ENCODE results near the gene ZBED2. TPM values are rescaled to one million over a fixed set of nuclear protein-coding genes. Genes with fewer than 3 reads are reported as not detected.
A peak's percentile ranks its signal among the peaks of the same experiment; 100 is the strongest.

ZBED2 gene
- total and polyA plus RNA-seq, 2 donors = 37.9 to 52.2 TPM

DNA sequence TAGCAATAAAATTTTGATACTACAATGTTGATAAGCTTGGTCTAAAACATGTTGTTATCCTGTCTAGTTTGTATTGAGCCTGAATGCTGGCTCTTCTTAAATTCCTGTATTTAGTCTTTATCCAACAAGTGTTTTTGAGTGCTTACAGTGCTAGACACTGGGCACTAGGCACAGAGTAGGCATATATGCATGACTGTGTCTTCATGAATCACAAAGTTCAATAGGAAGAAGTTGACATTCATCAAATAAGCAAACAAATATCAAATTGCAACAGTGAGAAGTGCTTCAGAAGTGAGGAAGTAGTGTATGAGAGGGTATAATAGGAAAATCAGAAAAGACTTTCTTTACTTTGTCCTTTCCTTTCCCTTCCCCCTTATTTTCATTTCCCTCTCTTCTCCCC is 46.4 kb downstream of the ZBED2 start:
- peaks cover 0 to 29% of the 10 kb centered on the region in 2 donors for H3K36me3 ChIP-seq (ENCODE audit: control insufficient read depth in 2 of 2, insufficient read depth in 2 of 2, low read length in 1 of 2)
- peak overlapping the region; percentile 82 to 93 for H3K27ac ChIP-seq (ENCODE audit: low read depth in 1 of 2, low read length in 1 of 2)
- peak in 1 of 9 donors; percentile 41 for DNase-seq (ENCODE audit: low read depth in 6 of 9, low spot score in 9 of 9)
- H3K4me1 ChIP-seq (ENCODE audit: control insufficient read depth in 2 of 2, insufficient read depth in 2 of 2, low read length in 2 of 2) = peaks cover 15 to 35% of the 10 kb centered on the region in 2 donors
- peak overlapping the region; percentile 29 to 40 for H3K4me3 ChIP-seq (ENCODE audit: low read length in 2 of 2)
- no peaks in the 10 kb centered on the region for H3K9me3 ChIP-seq (ENCODE audit: control insufficient read depth in 2 of 2, insufficient read depth in 1 of 2, low read length in 1 of 2)
- H3K27me3 ChIP-seq (ENCODE audit: control insufficient read depth in 2 of 2, insufficient read depth in 1 of 2, low read length in 1 of 2) = no peaks in the 10 kb centered on the region

DNA sequence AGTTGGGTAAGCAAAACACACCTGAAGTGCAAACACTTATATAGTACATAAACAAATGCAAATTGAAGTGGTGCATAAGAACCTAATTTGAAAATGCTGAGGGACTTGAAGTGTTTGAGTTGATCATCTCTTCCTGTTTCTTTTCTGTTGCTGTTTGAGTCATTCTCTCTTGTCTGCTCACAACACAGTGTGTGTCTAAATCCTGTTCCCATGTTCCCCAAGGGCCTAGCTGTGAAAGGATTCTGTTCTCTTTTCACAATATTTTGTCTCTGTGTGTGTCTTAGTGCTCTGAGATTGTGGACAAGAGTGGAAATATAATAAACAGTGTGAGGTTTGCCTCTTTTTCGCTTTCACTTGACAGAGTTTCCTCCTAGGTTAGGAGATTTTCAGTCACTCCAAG is 47.1 kb downstream of the ZBED2 start:
- Histone ChIP-seq H3K9me3 (ENCODE audit: control insufficient read depth in 2 of 2, insufficient read depth in 1 of 2, low read length in 1 of 2) (no peaks in the 10 kb centered on the region), H3K4me3 (ENCODE audit: low read length in 2 of 2) (peak overlapping the region; percentile 29 to 40), H3K27ac (ENCODE audit: low read depth in 1 of 2, low read length in 1 of 2) (peak overlapping the region; percentile 87 to 93), H3K36me3 (ENCODE audit: control insufficient read depth in 2 of 2, insufficient read depth in 2 of 2, low read length in 1 of 2) (peaks cover 0 to 29% of the 10 kb centered on the region in 2 donors), H3K4me1 (ENCODE audit: control insufficient read depth in 2 of 2, insufficient read depth in 2 of 2, low read length in 2 of 2) (peaks cover 15 to 35% of the 10 kb centered on the region in 2 donors), H3K27me3 (ENCODE audit: control insufficient read depth in 2 of 2, insufficient read depth in 1 of 2, low read length in 1 of 2) (no peaks in the 10 kb centered on the region)
- DNase-seq (ENCODE audit: low read depth in 6 of 9, low spot score in 9 of 9) = no peak
- WGBS = 25% methylated on average over 1 of the region's 1 CpG

DNA sequence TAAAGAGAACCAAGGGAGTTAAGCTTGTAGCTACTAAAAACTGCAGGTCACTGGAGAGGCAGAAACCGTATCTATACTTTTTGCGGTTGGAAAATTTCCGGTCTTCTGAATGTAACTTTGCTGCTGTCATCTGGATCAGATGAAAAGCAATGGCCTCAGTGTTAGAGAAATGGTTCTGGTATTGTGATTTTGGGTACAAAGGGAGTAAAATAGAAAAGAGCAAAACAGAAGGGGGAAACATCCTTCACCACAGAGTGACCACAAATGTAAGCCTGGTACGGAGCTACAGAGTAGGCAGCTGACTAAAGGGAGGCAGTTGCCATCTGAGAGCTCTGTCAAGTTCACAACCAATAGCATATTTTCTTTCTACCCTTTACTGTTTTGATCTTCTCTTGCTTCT is 47.5 kb downstream of the ZBED2 start:
- WGBS = 3% methylated on average over 4 of the region's 4 CpGs
- Histone ChIP-seq H3K9me3 (ENCODE audit: control insufficient read depth in 2 of 2, insufficient read depth in 1 of 2, low read length in 1 of 2) (no peaks in the 10 kb centered on the region), H3K4me3 (ENCODE audit: low read length in 2 of 2) (peak overlapping the region; percentile 29 to 40), H3K27me3 (ENCODE audit: control insufficient read depth in 2 of 2, insufficient read depth in 1 of 2, low read length in 1 of 2) (no peaks in the 10 kb centered on the region), H3K4me1 (ENCODE audit: control insufficient read depth in 2 of 2, insufficient read depth in 2 of 2, low read length in 2 of 2) (peaks cover 15 to 35% of the 10 kb centered on the region in 2 donors), H3K36me3 (ENCODE audit: control insufficient read depth in 2 of 2, insufficient read depth in 2 of 2, low read length in 1 of 2) (peaks cover 0 to 29% of the 10 kb centered on the region in 2 donors), H3K27ac (ENCODE audit: low read depth in 1 of 2, low read length in 1 of 2) (peak overlapping the region; percentile 87 to 93)
- peak in 8 of 9 donors; percentile 58 to 93 (median 80) for DNase-seq (ENCODE audit: low read depth in 6 of 9, low spot score in 9 of 9)

DNA sequence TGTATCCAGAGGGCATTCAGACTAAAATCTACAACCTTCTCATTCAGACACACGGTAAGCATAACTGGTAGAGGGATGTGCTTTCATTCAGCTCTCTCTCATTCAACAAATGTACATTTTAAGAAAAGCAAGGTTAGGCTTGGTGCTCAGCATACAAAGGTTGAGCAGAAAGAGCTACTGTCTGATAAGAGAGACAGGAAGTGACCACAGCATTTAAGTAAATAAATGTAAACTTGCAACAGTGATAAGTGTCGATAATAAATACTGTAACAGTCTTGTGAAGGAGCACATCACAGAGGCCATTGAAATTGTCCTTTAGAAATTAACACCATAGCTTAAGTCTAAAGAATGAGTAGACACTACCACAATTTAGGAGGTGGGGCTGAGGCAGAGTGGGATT is 49.8 kb downstream of the ZBED2 start:
- H3K9me3 ChIP-seq (ENCODE audit: control insufficient read depth in 2 of 2, insufficient read depth in 1 of 2, low read length in 1 of 2) = no peaks in the 10 kb centered on the region
- H3K27me3 ChIP-seq (ENCODE audit: control insufficient read depth in 2 of 2, insufficient read depth in 1 of 2, low read length in 1 of 2) = no peaks in the 10 kb centered on the region
- DNase-seq (ENCODE audit: low read depth in 6 of 9, low spot score in 9 of 9) = peak in 1 of 9 donors; percentile 34
- H3K4me3 ChIP-seq (ENCODE audit: low read length in 2 of 2) = no peak overlapping the region
- H3K4me1 ChIP-seq (ENCODE audit: control insufficient read depth in 2 of 2, insufficient read depth in 2 of 2, low read length in 2 of 2) = peaks cover 15 to 53% of the 10 kb centered on the region in 2 donors
- peak overlapping the region in 1 of 2 donors; percentile 35 for H3K27ac ChIP-seq (ENCODE audit: low read depth in 1 of 2, low read length in 1 of 2)
- H3K36me3 ChIP-seq (ENCODE audit: control insufficient read depth in 2 of 2, insufficient read depth in 2 of 2, low read length in 1 of 2) = peaks cover 0 to 17% of the 10 kb centered on the region in 2 donors
- WGBS = 86% methylated on average over 2 of the region's 2 CpGs

Other genes with a start within 250 kb of the ZBED2 start
- 80.2 TPM for gene CD96, start 53.1 kb downstream of the ZBED2 start, total RNA-seq
- gene CD96, start 53.1 kb downstream of the ZBED2 start, polyA plus RNA-seq = 27.0 TPM
- 7.4 TPM for gene PLCXD2, start 79.3 kb upstream of the ZBED2 start, total RNA-seq
- 8.3 TPM for gene PLCXD2, start 79.3 kb upstream of the ZBED2 start, polyA plus RNA-seq